Upper lobe of right lung (tissue), 1 donor: ENCODE data around the gene ITGA1. TPM values are rescaled to one million over a fixed set of nuclear protein-coding genes. Genes with fewer than 3 reads are reported as not detected.

Source experiments
- ATAC-seq: fragments of 200-7000 bp; cut with Tn5 transposase; one replicate; pipeline ENCODE4 v1.9.1; 2020; ENCODE audit warnings: mild to moderate bottlenecking, moderate library complexity
- DNase-seq: peaks from one replicate; pipeline ENCODE4 v3.0.0-alpha.2; 2020
- H3K27ac ChIP-seq: fragments of 200-600 bp; one replicate; pipeline ENCODE4 v1.8.0; 2022
- H3K27me3 ChIP-seq: fragments of 200-600 bp; one replicate; pipeline ENCODE4 v1.8.0; 2022; ENCODE audit warnings: mild to moderate bottlenecking
- H3K36me3 ChIP-seq: fragments of 200-600 bp; one replicate; pipeline ENCODE4 v1.8.0; 2022
- H3K4me1 ChIP-seq: fragments of 200-600 bp; one replicate; pipeline ENCODE4 v1.8.0; 2022
- H3K4me3 ChIP-seq: fragments of 200-600 bp; one replicate; pipeline ENCODE4 v1.8.0; 2022; ENCODE audit warnings: mild to moderate bottlenecking
- H3K9me3 ChIP-seq: fragments of 200-600 bp; one replicate; pipeline ENCODE4 v1.8.0; 2022
- CTCF ChIP-seq: fragments of 200-600 bp; IDR thresholded peaks from one replicate; pipeline ENCODE4 v1.8.0; 2022; ENCODE audit warnings: antibody characterized with exemption
- intact Hi-C: fragments of 100-400 bp; cut with DNase I; formaldehyde crosslinking; loops from one replicate; pipeline ENCODE4 v1.11.0; 2022
- total RNA-seq: library from RNA; stranded (reverse); fragmentation: NEBNext Ultra II Directional; extraction: Animal tissue kit (Norgen Biotek cat#: 25700); gene quantifications from one replicate; pipeline ENCODE4 v1.2.1, GENCODE V29; 2021
- donor health status: DM: no; HTN: yes; CAD: no; lungs with severe emphysema.

The ITGA1 gene
- total RNA-seq, 1 donor from 2014 or later, result 94.8 TPM

DNA sequence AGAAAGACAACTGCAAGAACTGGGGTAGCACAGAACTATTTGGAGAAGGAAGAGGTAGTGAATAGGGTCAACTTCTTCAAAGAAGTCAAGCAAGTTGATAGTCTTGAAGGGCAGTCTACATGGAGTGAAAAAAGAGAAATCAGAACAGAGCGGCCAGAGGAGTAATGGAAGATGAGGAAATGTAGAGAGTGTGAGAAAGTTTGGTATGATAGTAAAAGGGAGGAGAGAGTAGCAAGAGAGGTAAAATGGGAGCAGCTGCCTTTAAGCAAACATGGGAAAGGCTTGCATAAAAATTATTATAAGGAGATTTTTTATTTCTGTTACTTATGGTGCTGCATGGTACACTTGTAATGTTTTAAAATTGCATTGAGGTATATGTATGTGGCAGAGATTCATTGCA lies 208.2 kb downstream of the ITGA1 start:
- Histone ChIP-seq H3K4me1 (peaks cover 4% of the 10 kb centered on the region), H3K27ac (no peak overlapping the region), H3K27me3 (no peaks in the 10 kb centered on the region), H3K36me3 (no peaks in the 10 kb centered on the region), H3K4me3 (no peak overlapping the region), H3K9me3 (no peaks in the 10 kb centered on the region)
- ATAC-seq (no peak), DNase-seq (no peak)
- TF ChIP-seq CTCF, result no peak
- intact Hi-C loops, result no loop called here

- H3K36me3 ChIP-seq, result no peaks in the 10 kb centered on the region
- intact Hi-C loops, result no loop called here
- no peaks in the 10 kb centered on the region for H3K4me1 ChIP-seq
- H3K9me3 ChIP-seq, result no peaks in the 10 kb centered on the region
- DNase-seq (no peak), ATAC-seq (no peak)
- no peaks in the 10 kb centered on the region for H3K27me3 ChIP-seq
- H3K4me3 ChIP-seq, result no peak overlapping the region
- TF ChIP-seq CTCF, result no peak
- no peak overlapping the region for H3K27ac ChIP-seq
Measured at GRCh38 chr5:52996979-52997378, 209.3 kb downstream of the ITGA1 start.

DNA sequence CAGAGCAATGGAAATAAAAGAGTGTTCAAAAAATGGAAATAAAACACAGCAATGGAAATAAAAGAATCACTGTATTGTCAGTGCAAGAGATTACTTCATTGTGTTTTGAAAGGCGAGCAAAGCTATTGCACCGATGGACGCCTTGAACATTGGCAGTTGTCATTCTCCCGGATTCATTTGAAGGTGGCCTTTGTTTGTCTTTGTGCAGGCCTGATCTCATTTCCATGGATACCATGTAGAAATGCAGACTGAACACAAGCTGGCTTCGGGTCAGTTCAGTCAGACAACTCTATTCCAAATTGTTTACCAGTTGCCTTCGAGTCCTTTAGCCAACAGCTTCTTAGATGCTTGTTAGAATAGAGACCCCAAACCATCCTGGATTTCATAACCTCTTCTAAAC lies 209.7 kb downstream of the ITGA1 start:
- no peak for TF ChIP-seq CTCF
- ATAC-seq, result no peak
- Histone ChIP-seq H3K27ac (no peak overlapping the region), H3K4me3 (no peak overlapping the region), H3K27me3 (no peaks in the 10 kb centered on the region), H3K9me3 (no peaks in the 10 kb centered on the region), H3K4me1 (no peaks in the 10 kb centered on the region), H3K36me3 (no peaks in the 10 kb centered on the region)
- no peak for DNase-seq
- intact Hi-C loops, result no loop called here

DNA sequence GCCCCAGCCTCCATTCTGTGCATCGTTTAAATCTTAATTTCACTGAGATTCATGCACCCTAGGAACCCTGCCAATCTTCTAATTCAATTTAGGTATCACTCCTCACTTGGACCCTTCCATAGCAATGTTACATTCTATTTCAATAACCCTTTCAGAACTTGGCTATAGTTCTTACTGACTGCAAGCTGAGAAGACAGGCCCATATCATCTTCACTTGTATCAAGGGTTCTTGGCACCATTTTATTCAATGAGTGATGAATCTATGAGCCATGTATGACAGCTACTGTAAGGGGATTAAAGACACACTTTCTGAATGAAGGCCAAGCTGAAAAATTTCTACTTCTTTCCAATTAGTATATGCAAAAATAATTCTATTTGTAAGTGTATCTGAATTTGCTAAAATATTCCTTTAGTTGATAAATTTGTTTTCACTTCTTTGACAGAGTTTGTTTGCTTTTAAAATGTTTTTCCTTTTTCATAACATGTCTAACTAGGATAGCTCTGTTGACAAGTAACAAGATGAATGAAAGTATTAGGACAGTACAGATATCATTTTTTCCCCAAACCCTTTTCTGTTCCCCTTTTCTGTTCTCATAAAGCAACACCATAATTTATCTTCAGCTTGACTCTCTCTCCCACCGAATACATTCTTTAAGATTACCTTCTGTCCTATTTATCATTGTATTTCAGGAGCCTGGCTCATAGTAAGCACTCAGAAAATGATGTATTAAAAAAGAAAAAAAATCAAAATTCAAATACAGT lies 211.0 kb downstream of the ITGA1 start:
- Histone ChIP-seq H3K27ac (no peak overlapping the region), H3K4me1 (no peaks in the 10 kb centered on the region), H3K4me3 (no peak overlapping the region), H3K9me3 (no peaks in the 10 kb centered on the region), H3K36me3 (no peaks in the 10 kb centered on the region), H3K27me3 (no peaks in the 10 kb centered on the region)
- ATAC-seq (no peak), DNase-seq (no peak)
- TF ChIP-seq CTCF, result no peak
- intact Hi-C loops, result no loop called here

- H3K4me3 ChIP-seq, result no peak overlapping the region
- H3K9me3 ChIP-seq, result no peaks in the 10 kb centered on the region
- ATAC-seq, result no peak
- H3K27me3 ChIP-seq, result no peaks in the 10 kb centered on the region
- H3K4me1 ChIP-seq, result no peaks in the 10 kb centered on the region
- H3K36me3 ChIP-seq, result no peaks in the 10 kb centered on the region
- DNase-seq, result no peak
- TF ChIP-seq CTCF, result no peak
- no peak overlapping the region for H3K27ac ChIP-seq
- intact Hi-C loops, result no loop called here
Measured at GRCh38 chr5:52999344-52999949, 211.7 kb downstream of the ITGA1 start.
